ENCODE data around the gene LAMB4.

Gene LAMB4

GRCh38 chr7:108079648-108080591, 50.2 kb downstream of the LAMB4 start:
- CTCF ChIA-PET = no interaction called here
- TF ChIP-seq TARDBP (IDR thresholded peaks at IDR 0.05) (no peak), ZNF384 (IDR thresholded peaks at IDR 0.05) (no peak), CTBP1 (IDR thresholded peaks at IDR 0.05; ENCODE audit: borderline replicate concordance) (no peak), SP1 (IDR thresholded peaks at IDR 0.05) (no peak), LEF1 (IDR thresholded peaks at IDR 0.05; ENCODE audit: borderline replicate concordance) (no peak), FOXK2 (IDR thresholded peaks at IDR 0.05) (no peak), BHLHE40 (IDR thresholded peaks at IDR 0.05; ENCODE audit: borderline replicate concordance) (no peak), HDGF (IDR thresholded peaks at IDR 0.05; ENCODE audit: borderline replicate concordance) (no peak), FOXA1 (IDR thresholded peaks at IDR 0.05) (no peak), FOXM1 (IDR thresholded peaks at IDR 0.05; ENCODE audit: borderline replicate concordance) (no peak), ELF4 (IDR thresholded peaks at IDR 0.05) (no peak), SUZ12 (IDR thresholded peaks at IDR 0.05) (no peak), L3MBTL2 (conservative IDR thresholded peaks at IDR 0.05) (no peak), ARNT (IDR thresholded peaks at IDR 0.05) (no peak), NFRKB (IDR thresholded peaks at IDR 0.05) (no peak)
- TF ChIP-seq, protein P1, sequence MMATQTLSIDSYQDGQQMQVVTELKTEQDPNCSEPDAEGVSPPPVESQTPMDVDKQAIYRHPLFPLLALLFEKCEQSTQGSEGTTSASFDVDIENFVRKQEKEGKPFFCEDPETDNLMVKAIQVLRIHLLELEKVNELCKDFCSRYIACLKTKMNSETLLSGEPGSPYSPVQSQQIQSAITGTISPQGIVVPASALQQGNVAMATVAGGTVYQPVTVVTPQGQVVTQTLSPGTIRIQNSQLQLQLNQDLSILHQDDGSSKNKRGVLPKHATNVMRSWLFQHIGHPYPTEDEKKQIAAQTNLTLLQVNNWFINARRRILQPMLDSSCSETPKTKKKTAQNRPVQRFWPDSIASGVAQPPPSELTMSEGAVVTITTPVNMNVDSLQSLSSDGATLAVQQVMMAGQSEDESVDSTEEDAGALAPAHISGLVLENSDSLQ (IDR thresholded peaks at IDR 0.05) = no peak
- no peak for DNase-seq (ENCODE audit: extremely low spot score)
- POLR2A ChIA-PET = no interaction called here

GRCh38 chr7:108079276-108079647, 50.9 kb downstream of the LAMB4 start:
- CTCF ChIA-PET = no interaction called here
- no peak for DNase-seq (ENCODE audit: extremely low spot score)
- POLR2A ChIA-PET = no interaction called here
- TF ChIP-seq ELF4 (IDR thresholded peaks at IDR 0.05) = no peak

DNA sequence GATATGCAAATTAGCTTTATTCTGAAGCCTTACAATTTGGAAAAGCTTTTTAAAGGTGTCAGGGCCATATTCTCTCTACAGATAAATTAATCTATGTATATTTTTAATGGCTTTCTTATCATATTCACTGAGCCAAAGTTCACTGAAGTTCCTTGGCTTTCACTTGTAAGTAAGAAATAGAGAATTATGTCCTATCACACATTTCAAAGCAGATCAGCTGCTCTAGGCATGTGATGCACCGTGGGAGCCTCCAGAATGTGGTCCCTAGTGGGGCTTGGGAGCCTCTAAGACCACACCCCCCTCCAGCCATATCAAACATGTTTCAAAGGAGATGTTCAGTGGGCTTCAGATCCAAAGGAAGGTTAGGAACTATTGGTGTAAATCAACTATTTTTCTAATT, 51.5 kb downstream of the LAMB4 start:
- TF ChIP-seq L3MBTL2 (conservative IDR thresholded peaks at IDR 0.05) = no peak
- TF ChIP-seq NFRKB (IDR thresholded peaks at IDR 0.05) = no peak
- TF ChIP-seq ELF4 (IDR thresholded peaks at IDR 0.05) = no peak
- TF ChIP-seq FOXM1 (IDR thresholded peaks at IDR 0.05; ENCODE audit: borderline replicate concordance) = no peak
- TF ChIP-seq HDGF (IDR thresholded peaks at IDR 0.05; ENCODE audit: borderline replicate concordance) = no peak
- TF ChIP-seq, protein P1 (IDR thresholded peaks at IDR 0.05) = no peak
- TF ChIP-seq ARNT (IDR thresholded peaks at IDR 0.05) = no peak
- TF ChIP-seq ZNF384 (IDR thresholded peaks at IDR 0.05) = no peak
- TF ChIP-seq SUZ12 (IDR thresholded peaks at IDR 0.05) = no peak
- TF ChIP-seq TARDBP (IDR thresholded peaks at IDR 0.05) = no peak
- TF ChIP-seq FOXA1 (IDR thresholded peaks at IDR 0.05) = no peak
- no peak for TF ChIP-seq LEF1 (IDR thresholded peaks at IDR 0.05; ENCODE audit: borderline replicate concordance)
- POLR2A ChIA-PET = no interaction called here
- CTCF ChIA-PET = interaction anchor here (1.1 kb wide), 1 partner anchor 80 kb away, joined by 6 read pairs; no protein-coding TSS in a partner anchor
- no peak for DNase-seq (ENCODE audit: extremely low spot score)

DNA sequence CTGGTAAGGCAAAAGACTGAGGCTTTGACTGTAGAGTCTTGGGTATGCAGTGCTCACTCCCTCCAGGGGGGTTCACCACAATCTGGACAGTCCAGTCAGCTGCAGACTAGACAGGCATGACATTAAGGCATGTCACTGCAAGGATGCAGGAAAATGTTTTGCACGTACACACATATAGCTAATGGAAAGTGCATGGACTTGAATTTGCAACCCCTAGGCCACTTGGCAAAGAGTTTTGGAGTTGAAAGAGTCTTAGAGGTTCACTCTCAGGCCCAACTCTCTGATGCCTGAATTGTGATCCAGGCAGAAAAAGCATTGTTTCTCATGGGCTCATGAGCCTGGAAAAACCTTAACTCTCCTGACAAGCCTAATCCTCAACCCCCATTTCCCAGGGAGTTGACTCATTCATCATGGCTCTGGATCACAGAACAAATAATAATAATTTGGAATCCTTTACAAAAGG, 51.9 kb downstream of the LAMB4 start:
- TF ChIP-seq ZNF384 (IDR thresholded peaks at IDR 0.05) (no peak), L3MBTL2 (conservative IDR thresholded peaks at IDR 0.05) (no peak), HDGF (IDR thresholded peaks at IDR 0.05; ENCODE audit: borderline replicate concordance) (no peak), FOXK2 (IDR thresholded peaks at IDR 0.05) (no peak), NFRKB (IDR thresholded peaks at IDR 0.05) (no peak), TARDBP (IDR thresholded peaks at IDR 0.05) (no peak), LEF1 (IDR thresholded peaks at IDR 0.05; ENCODE audit: borderline replicate concordance) (no peak)
- TF ChIP-seq, protein P1 (IDR thresholded peaks at IDR 0.05) = no peak
- ChIA-PET POLR2A (no interaction called here), CTCF (interaction anchor here (1.1 kb wide), 1 partner anchor 79 kb away, joined by 6 read pairs; no protein-coding TSS in a partner anchor)
- no peak for DNase-seq (ENCODE audit: extremely low spot score)

- POLR2A ChIA-PET = no interaction called here
- no peak for DNase-seq (ENCODE audit: extremely low spot score)
- TF ChIP-seq BHLHE40 (IDR thresholded peaks at IDR 0.05; ENCODE audit: borderline replicate concordance) (no peak), CTBP1 (IDR thresholded peaks at IDR 0.05; ENCODE audit: borderline replicate concordance) (no peak)
- CTCF ChIA-PET = interaction anchor here (1.1 kb wide), 1 partner anchor 79 kb away, joined by 6 read pairs; no protein-coding TSS in a partner anchor
Observed at GRCh38 chr7:108077709-108078108, 52.5 kb downstream of the LAMB4 start.

DNA sequence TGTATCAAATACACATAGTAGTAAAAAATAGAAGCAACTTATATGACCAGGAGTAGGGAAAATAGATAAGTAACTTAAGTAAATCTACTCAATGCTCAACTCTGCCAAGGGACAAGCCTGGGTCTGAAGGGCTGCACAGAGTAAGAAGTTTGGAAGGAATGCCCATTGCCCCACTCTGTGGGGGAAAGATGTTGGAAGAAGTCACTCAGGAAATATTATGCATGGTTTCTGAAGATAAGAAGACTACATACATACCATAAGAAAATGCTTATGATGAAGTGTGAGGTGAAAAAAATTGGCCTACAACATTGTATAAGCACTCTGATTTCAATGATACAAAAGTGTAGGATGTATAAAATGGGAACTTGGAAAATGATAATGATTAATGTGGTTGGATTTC, 54.0 kb downstream of the LAMB4 start:
- ChIA-PET CTCF (no interaction called here), POLR2A (no interaction called here)
- DNase-seq (ENCODE audit: extremely low spot score) = no peak
- no peak for TF ChIP-seq ZNF384 (IDR thresholded peaks at IDR 0.05)
